ENCODE data around the gene IFNL2.
"Not testable (repeated sequence)": the region's sequence is repeated elsewhere in the genome, so short reads cannot be mapped to it uniquely, and the experiment has no call there.

IFNL2 gene

DNA sequence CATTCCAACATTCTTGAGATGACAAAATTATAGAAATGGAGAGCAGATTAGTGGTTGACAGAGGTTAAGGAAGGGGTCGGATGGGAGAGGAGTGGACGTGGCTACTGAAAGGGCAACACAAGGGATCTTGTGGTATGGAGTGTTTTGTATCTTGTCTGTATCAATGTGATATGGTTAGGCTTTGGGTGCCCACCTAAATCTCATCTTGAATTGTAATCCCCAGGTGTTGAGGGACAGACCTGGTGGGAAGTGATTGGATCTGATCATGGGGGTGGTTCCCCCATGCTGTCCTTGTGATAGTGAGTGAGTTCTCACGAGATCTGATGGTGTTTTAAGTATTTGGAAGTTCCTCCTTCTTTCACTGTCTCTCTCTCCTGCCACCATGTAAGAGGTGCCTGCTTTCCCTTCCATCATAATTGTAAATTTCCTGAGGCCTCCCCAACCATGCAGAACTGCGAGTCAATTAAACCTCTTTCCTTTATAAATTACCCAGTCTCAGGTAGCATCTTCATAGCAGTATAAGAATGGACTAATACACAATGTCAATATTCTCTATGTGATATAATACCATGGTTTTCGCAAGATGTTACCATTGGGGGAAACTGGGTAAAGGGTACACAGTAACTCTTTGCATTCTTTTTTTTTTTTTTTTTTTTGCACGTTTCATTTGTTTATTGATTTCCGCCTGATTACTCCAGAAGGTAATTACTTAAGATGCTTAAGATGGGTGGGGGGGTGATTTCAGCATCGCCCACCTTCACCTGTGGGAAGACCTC lies 14.6 kb upstream of the IFNL2 start:
- no peak for DNase-seq

DNA sequence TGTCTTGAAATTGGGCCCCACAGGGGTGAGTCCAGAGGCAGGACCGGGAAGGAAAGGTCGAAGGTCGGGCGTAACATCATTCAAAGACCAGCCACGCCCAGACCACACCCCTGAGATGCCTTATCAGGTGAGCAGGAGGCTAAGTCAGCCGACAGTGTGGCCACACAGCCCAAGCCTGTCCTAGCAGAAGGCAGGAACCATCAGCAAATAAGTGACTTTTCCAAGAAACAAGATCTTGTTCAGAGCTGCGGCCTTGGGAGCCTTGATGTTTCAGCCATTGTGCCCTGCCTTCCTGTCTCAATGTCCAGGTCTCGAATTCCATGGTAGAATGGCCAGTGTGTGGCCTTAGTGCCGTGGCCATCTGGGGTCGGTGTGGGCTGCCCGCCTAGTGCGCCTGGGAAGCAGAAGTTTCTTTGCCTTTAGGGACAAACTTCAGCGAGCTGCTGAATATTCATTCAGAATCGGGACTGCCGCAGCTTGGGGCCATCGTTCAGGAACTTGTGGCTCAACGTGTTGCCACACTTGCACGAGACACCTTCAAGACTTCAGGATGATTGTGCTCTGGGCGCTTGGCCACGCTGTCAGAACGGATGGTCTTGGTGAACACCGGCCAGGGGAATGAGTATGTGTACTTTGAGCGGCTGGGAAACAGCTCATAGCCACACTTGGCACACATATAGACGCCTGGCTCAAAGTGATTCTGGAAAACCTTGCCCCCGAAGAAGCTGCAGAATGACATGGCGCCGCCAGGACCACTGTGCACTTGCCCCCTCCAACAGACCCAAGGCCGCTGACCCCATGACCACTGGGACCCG lies 13.5 kb upstream of the IFNL2 start:
- DNase-seq: no peak

DNA sequence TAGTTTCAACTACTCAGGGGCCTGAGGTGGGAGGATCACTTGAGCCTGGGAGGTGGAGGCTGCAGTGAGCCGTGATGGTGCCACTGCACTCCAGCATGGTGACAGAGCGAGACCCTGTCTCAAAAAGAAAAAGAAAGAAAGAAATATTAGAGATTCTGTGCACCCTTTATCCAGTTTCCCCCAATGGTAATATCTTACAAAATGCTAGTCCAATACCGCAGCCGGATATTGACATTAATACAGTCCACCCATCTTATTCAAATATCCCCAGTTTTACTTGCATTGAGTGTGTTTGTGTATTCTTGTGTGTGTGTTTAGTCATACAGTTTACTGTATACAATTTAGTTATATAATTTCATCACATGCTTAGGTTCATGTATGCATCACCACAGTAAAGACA lies 11.0 kb upstream of the IFNL2 start:
- DNase-seq: no peak

DNA sequence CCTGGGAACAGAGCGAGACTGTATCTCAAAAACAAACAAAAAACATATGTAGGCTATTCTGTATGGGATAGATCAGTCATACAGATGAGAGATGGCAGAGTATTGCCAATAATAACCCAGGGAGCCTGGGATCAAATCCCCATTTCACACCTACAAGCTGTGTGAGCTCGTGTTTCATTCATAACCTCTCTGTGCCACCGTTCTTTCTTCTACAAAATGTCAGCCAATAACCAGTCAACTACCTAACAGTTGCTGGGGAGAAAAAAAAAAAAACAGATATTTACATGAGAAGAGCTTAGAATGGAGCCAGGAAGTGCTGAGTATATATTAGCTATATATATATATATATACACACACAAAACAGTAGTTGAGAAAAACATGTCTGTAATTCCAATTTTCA lies 6.5 kb upstream of the IFNL2 start:
- DNase-seq: no peak

DNA sequence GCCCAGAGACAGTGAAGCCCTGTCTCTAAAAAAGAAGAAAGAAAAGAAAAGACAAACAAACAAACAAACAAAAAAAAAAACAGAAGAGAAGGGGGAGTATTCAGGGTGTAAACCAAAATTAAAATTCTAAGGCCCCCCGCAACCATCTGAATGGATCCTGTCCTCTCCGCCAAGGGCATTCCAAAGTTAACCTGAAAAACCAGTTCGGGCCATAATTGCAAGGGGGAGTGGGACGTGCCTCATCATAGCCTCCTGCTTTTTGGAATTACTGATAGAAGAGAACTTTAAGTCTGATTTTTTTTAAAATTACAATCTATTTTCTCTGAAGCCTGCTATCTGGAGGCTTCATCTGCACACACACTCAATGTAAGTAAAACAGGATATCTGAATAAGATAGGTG lies 5.7 kb upstream of the IFNL2 start:
- no peak for DNase-seq

DNA sequence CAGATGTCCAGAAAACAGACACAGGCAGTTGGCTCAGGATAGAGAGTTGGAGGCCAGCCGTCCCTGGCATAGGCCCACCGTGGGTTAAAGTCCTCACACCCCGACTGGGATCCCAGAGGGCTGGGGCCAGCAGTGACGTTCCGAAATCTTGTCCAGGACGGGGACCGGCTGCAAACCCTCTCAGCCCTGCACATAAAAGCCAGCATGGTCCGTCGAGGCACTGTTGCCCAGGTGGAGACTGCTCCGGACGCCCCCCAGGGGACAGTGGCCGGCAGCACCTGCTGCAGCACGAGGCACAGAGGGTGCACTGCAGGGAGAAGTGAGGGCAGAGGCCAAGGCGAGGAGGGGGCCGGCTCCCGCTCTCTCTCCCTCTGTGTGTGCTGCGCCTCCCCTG lies 4.3 kb upstream of the IFNL2 start:
- DNase-seq: no peak

DNA sequence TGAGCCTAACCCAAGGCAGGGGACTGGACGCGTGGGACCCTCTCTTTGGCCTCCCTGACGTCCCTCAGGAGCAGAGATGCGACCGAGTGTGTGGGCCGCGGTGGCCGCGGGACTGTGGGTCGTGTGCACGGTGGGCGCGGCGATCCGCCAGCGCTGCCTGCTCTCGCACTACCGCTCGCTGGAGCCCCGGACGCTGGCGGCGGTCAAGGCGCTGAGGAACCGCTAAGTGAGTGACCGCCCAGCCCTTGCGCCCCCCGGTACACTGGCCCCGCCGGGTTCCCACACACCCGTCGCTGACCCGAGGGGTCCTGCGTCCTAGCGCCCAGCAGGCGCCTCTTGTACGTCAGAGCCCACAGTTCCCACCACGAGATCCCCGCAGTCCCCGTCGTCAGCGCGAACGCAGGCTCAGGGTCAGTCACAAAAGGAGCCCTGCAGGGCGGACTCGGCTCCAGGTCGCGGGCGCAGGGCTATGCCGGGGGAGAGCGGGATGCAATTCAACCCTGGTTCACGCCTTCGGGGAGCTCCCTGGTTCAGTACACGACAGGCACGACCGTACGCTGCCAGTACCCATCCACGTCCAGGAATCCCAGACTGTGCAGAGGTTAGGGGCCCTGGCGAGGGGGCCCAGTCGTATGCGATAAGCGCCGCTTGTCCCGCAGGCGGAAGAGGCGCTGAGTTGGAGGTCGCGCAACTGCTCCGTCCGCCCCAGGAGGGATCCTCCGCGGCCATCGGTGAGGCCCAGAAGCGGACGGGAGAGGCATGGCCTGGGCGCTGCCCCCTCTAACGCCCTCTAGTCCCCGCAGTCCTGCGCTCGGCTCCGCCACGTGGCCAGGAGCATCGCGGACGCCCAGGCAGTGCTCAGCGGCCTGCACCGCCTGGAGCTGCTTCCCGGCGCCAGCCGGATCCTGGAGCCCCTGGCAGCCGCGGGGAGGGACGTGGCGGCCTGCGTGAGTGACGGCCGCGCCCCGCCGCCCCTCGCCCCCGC lies 3.6 kb upstream of the IFNL2 start:
- no peak for DNase-seq

DNA sequence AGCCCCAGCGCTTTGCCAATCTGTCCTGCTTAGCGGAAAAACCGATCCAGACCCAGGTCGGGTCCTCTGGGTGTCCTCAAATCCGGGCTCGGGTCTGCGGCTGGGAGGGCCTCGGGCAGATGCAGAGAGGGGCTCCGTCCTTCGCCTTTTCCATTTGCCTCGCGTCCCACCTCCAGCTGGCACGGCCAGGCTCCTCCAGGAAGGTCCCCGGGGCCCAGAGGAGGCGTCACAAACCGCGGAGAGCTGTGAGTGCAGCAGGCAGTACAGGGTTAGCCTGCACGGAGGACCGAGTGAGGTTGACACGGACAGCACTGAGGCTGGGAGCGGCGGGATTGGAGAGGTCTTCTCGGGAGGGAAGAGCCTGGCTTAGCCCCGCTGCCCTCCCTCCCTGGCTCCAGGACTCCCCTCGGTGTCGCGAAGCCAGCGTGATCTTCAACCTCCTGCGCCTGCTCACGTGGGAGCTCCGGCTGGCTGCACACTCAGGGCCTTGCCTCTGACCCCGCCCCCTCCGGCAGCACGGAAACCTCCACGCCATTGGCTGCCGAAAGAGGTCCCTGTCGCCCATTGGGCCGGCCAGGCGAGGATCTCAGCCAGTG lies 2.8 kb upstream of the IFNL2 start:
- no peak for DNase-seq

DNA sequence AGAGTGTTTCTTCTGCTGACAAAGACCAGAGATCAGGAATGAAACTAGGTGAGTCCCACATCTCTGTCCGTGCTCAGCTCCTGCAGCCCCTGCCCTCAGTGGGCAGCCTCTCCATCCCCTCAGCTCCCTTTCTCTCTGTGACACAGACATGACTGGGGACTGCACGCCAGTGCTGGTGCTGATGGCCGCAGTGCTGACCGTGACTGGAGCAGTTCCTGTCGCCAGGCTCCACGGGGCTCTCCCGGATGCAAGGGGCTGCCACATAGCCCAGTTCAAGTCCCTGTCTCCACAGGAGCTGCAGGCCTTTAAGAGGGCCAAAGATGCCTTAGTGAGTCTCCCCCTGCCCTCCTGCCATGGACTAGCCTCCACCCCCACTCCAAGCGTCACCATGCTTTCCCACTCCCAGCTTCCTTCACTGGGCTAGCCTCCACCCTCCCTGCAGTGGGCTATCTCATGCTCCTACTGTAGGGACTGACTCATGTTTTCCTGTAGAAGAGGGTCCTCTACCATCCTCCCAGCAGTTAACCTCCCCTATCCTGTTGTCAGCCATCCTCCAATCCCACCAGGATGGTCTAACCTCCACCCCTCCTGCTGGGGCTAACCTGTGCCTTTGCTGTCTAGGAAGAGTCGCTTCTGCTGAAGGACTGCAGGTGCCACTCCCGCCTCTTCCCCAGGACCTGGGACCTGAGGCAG lies 481 bp downstream of the IFNL2 start:
- not testable (repeated sequence) for DNase-seq

DNA sequence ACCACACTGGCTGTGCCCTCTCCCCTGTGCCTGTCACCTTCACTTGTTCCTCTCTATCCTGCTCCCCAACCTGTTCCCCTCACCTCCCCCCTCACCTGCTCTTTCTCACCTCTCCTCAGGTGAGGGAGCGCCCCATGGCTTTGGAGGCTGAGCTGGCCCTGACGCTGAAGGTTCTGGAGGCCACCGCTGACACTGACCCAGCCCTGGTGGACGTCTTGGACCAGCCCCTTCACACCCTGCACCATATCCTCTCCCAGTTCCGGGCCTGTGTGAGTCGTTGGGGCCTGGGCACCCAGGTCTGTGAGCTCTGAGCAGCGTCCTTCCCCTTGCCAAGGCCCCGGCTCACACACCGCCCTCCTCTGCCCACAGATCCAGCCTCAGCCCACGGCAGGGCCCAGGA lies 1.2 kb downstream of the IFNL2 start:
- DNase-seq: not testable (repeated sequence)

DNA sequence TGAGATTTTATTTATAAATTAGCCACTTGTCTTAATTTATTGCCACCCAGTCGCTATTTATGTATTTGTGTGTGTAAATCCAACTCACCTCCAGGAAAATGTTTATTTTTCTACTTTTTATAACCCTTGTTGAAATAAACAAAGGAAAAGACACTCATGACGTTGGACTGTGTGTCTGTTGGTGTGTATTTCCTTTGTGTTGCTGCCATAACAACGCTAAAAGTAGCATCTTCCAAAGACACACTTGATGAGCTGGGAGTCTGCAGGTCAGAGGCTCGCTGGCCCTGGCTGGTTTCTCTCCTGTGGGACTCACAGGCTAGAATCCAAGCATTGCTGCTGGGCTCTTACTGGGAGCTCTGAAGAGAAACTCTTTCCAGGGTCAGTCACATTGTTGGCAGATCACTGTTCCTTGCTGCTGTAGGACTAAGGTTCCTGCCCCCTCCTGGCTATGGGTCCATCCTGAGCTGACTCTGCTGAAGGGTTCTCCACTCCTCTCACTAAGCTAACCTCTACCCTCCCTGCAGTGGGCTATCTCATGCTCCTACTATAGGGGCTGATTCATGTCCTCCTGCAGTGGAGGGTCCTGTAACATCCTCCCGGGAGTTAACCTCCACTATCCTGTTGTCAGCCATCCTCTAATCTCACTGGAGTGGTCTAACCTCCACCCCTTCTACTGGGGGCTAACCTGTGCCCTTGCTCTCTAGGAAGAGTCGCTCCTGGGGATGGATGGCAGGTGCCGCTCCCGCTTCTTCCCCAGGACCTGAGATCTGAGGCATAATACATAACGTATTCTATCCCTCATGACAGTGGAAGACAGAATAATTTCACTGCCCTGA lies 2.1 kb downstream of the IFNL2 start:
- no peak for DNase-seq

DNA sequence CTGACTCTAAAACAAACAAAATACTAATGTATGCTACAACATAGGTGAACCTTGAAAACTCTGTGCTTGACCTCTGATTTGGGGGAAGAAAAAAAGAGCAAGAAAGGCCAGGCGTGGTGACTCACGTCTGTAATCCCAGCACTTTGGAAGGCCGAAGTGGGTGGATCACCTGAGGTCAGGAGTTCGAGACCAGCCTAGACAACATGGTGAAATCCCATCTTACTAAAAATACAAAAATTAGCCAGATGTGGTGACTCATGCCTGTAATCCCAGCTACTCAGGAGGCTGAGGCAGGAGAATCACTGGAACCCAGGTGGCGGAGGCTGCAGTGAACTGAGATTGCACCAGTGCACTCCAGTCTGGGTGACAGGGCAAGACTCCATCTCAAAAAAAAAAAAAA lies 5.7 kb downstream of the IFNL2 start:
- DNase-seq: not testable (repeated sequence)

DNA sequence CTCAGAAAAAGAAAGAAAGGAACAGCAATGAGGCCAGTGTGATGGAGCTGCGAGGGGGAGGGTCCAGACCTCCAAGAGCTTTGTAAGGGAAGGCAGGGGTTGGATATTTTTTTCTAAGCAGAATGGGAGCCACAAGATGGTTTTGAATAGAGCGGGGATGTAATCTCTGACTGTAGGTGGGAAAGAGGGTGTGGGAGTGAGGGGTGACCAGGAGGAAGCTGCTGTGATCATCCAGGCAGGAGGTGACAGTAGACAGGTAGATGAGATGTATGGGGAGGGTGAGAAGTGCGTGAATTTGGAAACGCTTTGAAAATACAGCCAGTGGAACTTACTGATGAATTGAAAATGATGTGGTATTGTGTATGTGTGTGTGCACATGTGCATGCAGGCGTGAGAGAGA lies 7.4 kb downstream of the IFNL2 start:
- DNase-seq: no peak

DNA sequence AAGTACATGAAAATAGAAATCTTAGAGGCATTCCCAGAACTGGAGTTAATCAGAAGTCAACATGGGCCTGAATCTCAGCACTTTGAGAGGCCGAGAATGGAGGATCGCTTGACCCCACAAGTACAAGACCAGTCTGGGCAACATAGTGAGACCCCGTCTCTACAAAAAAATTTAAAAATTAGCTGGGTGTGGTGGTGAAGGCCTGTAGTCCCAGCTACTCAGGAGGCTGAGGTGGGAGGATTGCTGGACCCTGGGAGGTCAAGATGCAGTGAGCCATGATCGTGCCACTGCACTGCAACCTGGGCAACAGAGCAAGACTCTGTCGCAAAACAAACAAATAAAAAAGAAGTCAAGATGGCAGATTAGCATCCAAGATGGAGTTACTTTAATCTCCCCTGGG lies 8.5 kb downstream of the IFNL2 start:
- no peak for DNase-seq

DNA sequence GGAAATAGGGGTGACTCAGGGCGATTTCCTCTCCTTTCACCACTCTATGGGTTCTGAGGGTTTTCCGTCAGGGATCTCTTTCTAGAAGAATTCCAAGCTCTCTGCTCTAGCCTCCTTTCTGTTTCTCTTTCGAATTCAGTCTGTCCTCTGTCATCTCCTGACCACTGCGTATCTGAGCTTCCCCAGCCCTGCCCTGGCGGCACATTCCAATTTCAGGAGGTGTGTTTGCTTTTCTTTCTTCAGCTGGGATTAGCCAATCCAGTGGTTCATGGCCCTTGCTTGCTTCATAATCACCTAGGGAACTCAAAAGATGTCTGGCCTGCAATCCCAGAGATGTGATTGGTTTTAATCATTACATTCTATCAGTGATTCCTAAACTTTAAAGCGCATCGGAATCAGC lies 9.4 kb downstream of the IFNL2 start:
- DNase-seq: no peak

DNA sequence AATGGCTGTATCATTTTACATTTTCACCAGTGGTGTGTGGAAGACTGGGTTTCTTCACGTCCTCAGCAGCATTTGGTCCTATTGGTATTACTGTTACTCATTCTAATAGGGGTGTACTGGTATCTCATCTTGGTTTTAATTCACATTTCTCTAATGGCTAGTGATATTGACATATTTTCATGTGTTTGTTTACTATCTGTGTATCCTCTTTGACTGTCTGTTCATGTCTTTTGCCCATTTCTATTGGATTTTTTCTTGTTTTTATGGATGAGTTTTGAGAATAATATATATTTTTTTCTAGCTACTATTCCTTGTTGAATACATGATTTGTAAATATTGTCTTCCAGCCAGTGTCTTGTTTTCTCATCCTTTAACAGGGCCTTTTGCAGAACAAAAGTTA lies 13.8 kb downstream of the IFNL2 start:
- no peak for DNase-seq

DNA sequence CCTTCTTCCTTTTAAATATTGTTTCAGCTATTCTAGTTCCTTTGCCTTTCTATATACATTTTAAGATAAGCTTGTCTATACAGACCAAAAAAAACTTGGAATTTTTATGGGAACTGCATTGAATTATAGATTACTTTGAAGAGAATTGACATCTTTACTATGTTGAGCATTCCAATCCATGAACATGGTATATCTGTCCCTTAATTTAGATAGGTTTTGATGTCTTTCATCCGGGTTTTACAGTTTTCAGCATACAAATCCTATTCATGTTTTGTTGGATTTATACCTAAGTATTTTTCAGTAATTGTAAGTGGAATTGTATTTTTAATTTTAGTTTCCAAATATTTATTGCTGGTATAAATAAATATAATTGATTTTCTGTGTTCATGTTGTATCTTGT lies 15.8 kb downstream of the IFNL2 start:
- DNase-seq: no peak

DNA sequence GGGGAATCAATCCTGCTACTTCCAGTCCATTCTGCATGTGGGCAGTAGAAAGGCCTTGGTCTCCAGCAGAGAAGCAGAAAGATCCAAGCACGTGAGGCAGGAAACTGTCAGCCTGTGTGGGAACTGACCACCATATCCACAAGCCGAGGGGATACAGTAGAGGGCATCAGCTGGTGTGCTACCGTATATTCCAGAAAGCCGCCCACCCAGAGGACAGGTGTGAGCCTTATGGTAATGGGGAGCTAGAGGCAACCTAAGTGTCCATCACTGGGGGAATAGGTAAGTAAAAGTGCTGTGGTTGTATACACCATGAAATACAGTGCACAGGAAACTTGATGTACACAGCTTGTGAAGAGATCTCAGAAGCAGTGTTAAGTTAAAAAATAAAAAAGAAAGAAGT lies 25.2 kb downstream of the IFNL2 start:
- DNase-seq: no peak

DNA sequence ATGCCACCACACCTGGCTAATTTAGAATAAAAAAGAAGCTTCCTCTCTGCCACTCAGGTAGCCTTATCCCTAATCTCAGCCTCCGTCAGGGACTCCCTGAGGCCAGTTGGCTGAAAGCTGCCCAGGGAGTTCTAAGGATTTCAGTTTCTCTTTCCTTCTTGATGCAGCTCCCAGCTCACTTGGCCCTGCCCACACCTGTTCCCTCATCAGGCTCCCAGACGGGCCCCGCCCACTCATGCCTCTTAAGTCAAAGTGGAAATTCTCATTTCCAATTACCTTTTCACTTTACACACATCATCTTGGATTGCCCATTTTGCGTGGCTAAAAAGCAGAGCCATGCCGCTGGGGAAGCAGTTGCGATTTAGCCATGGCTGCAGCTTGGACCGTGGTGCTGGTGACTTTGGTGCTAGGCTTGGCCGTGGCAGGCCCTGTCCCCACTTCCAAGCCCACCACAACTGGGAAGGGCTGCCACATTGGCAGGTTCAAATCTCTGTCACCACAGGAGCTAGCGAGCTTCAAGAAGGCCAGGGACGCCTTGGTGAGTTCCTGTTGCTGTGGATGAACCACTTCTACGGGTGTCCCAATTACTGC lies 28.0 kb downstream of the IFNL2 start, which contains the start of gene IFNL1:
Gene IFNL1, plus strand, starts transcription at position 353 of the 591 bp plus-strand sequence. Its CDS starts 15 bp downstream, at position 368.
- DNase-seq: no peak

DNA sequence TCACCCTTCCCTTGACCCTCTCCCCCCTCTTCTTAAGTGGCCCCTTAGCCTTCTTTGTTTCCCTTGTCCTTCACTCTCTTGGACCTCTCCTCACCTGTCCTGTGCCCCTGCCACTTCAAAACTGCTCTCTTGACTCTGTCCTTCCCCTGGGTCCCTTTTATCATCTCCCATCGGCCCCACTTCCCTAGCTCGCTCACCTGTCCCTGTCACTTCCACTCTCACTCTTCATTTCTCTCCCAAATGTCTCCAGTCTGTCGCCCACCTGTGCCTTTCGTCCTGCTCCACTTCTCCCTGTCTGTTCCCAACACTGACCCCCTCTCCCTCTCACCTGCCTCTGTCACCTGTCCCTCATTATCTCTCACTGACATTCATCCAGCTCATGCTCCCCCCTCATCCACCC lies 28.7 kb downstream of the IFNL2 start:
- DNase-seq: no peak

All from DMS79 (cell line).